HL-60 (cell line): ENCODE measurements around the gene EXOC8.
A peak's percentile ranks its signal among the peaks of the same experiment; 100 is the strongest.

Experiments
- DNase-seq, 2 experiments: peaks; one replicate each; pipeline ENCODE4 v3.0.0-alpha.2; 2010 to 2020; ENCODE audit warnings: low read depth in 1 of 2, low spot score in 1 of 2
- H3K27ac ChIP-seq: fragments of 250-450 bp; sonication (Bioruptor Pico); replicated peaks from 2 replicates; pipeline ENCODE4 v1.5.1; 2020; ENCODE audit warnings: mild to moderate bottlenecking, moderate library complexity
- H3K27me3 ChIP-seq: fragments of 250-450 bp; sonication (Bioruptor Pico); 2 replicates; pipeline ENCODE4 v1.5.1; 2021; ENCODE audit warnings: mild to moderate bottlenecking, moderate library complexity; ENCODE audit not compliant: insufficient read depth, poor library complexity, severe bottlenecking
- H3K4me3 ChIP-seq: replicated peaks from 2 replicates; pipeline ENCODE4 v1.5.1; 2011; ENCODE audit warnings: mild to moderate bottlenecking, control low read depth, low read length; ENCODE audit not compliant: insufficient read depth
- GABPA ChIP-seq: IDR thresholded peaks from 2 replicates; pipeline ENCODE4 v1.6.1; 2012; ENCODE audit warnings: low read depth
- POLR2AphosphoS5 ChIP-seq: IDR thresholded peaks from 2 replicates; pipeline ENCODE4 v1.6.1; 2012; ENCODE audit warnings: low read depth
- REST ChIP-seq: IDR thresholded peaks from 2 replicates; pipeline ENCODE4 v1.6.1; 2012; ENCODE audit warnings: low read depth; ENCODE audit not compliant: insufficient replicate concordance
- SPI1 ChIP-seq: IDR thresholded peaks from 2 replicates; pipeline ENCODE4 v1.6.1; 2012; ENCODE audit warnings: low read depth, mild to moderate bottlenecking, borderline replicate concordance
- TF ChIP-seq, protein P1 (sequence below): IDR thresholded peaks from one replicate; pipeline ENCODE4 v1.5.1; 2011; ENCODE audit warnings: low read length, control low read depth, inconsistent platforms; ENCODE audit not compliant: insufficient read depth

The EXOC8 gene

GRCh38 chr1:231286603-231287002 is 51.0 kb downstream of the EXOC8 start:
- TF ChIP-seq SPI1 (peak; percentile 87), POLR2AphosphoS5 (no peak), GABPA (no peak), REST (no peak)
- TF ChIP-seq, protein P1, sequence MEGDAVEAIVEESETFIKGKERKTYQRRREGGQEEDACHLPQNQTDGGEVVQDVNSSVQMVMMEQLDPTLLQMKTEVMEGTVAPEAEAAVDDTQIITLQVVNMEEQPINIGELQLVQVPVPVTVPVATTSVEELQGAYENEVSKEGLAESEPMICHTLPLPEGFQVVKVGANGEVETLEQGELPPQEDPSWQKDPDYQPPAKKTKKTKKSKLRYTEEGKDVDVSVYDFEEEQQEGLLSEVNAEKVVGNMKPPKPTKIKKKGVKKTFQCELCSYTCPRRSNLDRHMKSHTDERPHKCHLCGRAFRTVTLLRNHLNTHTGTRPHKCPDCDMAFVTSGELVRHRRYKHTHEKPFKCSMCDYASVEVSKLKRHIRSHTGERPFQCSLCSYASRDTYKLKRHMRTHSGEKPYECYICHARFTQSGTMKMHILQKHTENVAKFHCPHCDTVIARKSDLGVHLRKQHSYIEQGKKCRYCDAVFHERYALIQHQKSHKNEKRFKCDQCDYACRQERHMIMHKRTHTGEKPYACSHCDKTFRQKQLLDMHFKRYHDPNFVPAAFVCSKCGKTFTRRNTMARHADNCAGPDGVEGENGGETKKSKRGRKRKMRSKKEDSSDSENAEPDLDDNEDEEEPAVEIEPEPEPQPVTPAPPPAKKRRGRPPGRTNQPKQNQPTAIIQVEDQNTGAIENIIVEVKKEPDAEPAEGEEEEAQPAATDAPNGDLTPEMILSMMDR: no peak
- DNase-seq: no peak

GRCh38 chr1:231284441-231284840 is 53.2 kb downstream of the EXOC8 start:
- Histone ChIP-seq H3K27me3 (no peaks in the 10 kb centered on the region), H3K4me3 (no peak overlapping the region), H3K27ac (no peak overlapping the region)
- no peak for DNase-seq
- TF ChIP-seq GABPA (no peak), POLR2AphosphoS5 (no peak), REST (no peak), SPI1 (no peak)
- TF ChIP-seq, protein P1: no peak

More at GRCh38 chr1:231286603-231287002, 51.0 kb downstream of the EXOC8 start:
- Histone ChIP-seq H3K27me3 (no peaks in the 10 kb centered on the region), H3K4me3 (no peak overlapping the region), H3K27ac (no peak overlapping the region)
